Upper lobe of left lung (tissue), 6 donors: ENCODE data around the gene PRDX3. TPM values are rescaled to one million over a fixed set of nuclear protein-coding genes. Genes with fewer than 3 reads are reported as not detected.
A peak's percentile ranks its signal among the peaks of the same experiment; 100 is the strongest.

Source experiments
- ATAC-seq, 2 donors: fragments of 200-7000 bp; cut with Tn5 transposase; one replicate each; pipeline ENCODE4 v1.9.1; 2022; ENCODE audit warnings: mild to moderate bottlenecking in 2 of 2, moderate library complexity in 2 of 2; ENCODE audit not compliant: low FRiP score in 2 of 2
- DNase-seq, 2 donors: peaks; one replicate each; pipeline ENCODE4 v3.0.0-alpha.2; 2019 to 2020
- H3K27ac ChIP-seq, 4 donors: fragments of 200-600 bp; sonication (generic); one replicate each; pipeline ENCODE4 v1.5.1; 2016 to 2019
- H3K27me3 ChIP-seq, 4 donors: fragments of 200-600 bp; sonication (generic); one replicate each; pipeline ENCODE4 v1.5.1; 2017 to 2019
- H3K36me3 ChIP-seq, 4 donors: fragments of 200-600 bp; sonication (generic); one replicate each; pipeline ENCODE4 v1.5.1; 2016 to 2019
- H3K4me1 ChIP-seq, 4 donors: fragments of 200-600 bp; sonication (generic); one replicate each; pipeline ENCODE4 v1.5.1; 2018 to 2019
- H3K4me3 ChIP-seq, 4 donors: fragments of 200-600 bp; sonication (generic); one replicate each; pipeline ENCODE4 v1.5.1; 2017 to 2019; ENCODE audit warnings: mild to moderate bottlenecking in 2 of 4, moderate library complexity in 1 of 4
- H3K9me3 ChIP-seq, 4 donors: fragments of 200-600 bp; sonication (generic); one replicate each; pipeline ENCODE4 v1.5.1; 2018 to 2019
- CTCF ChIP-seq, 6 experiments: fragments of 450-650 bp in 4 of 6; fragments of 200-600 bp in 2 of 6; sonication (generic) in 2 of 6; IDR thresholded peaks; one replicate each; pipeline ENCODE4 v1.5.1; 2016 to 2019; ENCODE audit warnings: antibody characterized with exemption in 6 of 6
- EP300 ChIP-seq, 4 donors: sonication (generic); formaldehyde crosslinking; IDR thresholded peaks; one replicate each; pipeline ENCODE4 v1.5.1; 2017; ENCODE audit warnings: antibody characterized with exemption in 4 of 4, control low read depth in 2 of 4
- POLR2A ChIP-seq, 4 donors: fragments of 450-650 bp; IDR thresholded peaks; one replicate each; pipeline ENCODE4 v1.5.1; 2016 to 2017; ENCODE audit warnings: antibody characterized with exemption in 4 of 4, mild to moderate bottlenecking in 2 of 4
- POLR2AphosphoS5 ChIP-seq, 2 donors: sonication (generic); formaldehyde crosslinking; IDR thresholded peaks; one replicate each; pipeline ENCODE4 v1.5.1; 2017; ENCODE audit warnings: antibody characterized with exemption in 2 of 2
- WGBS, 2 donors: methylation state at CpG; one replicate each; pipeline ENCODE4 v1.1.5; 2017 to 2018; 5-methylcytosine and 5-hydroxymethylcytosine counted together
- total RNA-seq, 6 donors: library from RNA; depleted of rRNA in 4 of 6; stranded (reverse); fragments of >200 nt in 4 of 6; gene quantifications; one replicate each; pipeline versions ENCODE4 v1.1.0 to v1.2.1, GENCODE V29; 2016 to 2021
- donor health status: DM: no; HTN: no; CAD: no; lungs with moderate emphysema.
- donor health status: DM: no; HTN: yes; CAD: no; lungs with severe emphysema.

PRDX3 gene
- total RNA-seq, 6 donors from 2014 or later = 29.9 to 104 (median 85.1) TPM

- 34 to 48% methylated on average over 4 of the region's 4 CpGs for WGBS, 2 donors
- no peak overlapping the region for H3K27ac ChIP-seq
- DNase-seq (no peak), ATAC-seq (no peak)
- no peaks in the 10 kb centered on the region for H3K36me3 ChIP-seq
- TF ChIP-seq CTCF (IDR thresholded peaks at IDR 0.05) = no peak
- peak in 1 of 4 donors; percentile 7 for TF ChIP-seq EP300 (IDR thresholded peaks at IDR 0.05)
- TF ChIP-seq POLR2A (IDR thresholded peaks at IDR 0.05) = no peak
- peak in 1 of 2 donors; percentile 49 for TF ChIP-seq POLR2AphosphoS5 (IDR thresholded peaks at IDR 0.05)
- H3K27me3 ChIP-seq = no peaks in the 10 kb centered on the region
- no peak overlapping the region for H3K4me3 ChIP-seq
- peaks cover 0 to 9% (median 5%) of the 10 kb centered on the region in 4 donors for H3K4me1 ChIP-seq
- H3K9me3 ChIP-seq = no peaks in the 10 kb centered on the region
These were observed 19.3 kb upstream of the PRDX3 start for GRCh38 chr10:119197921-119198320.

GRCh38 chr10:119191881-119192280 lies 13.3 kb upstream of the PRDX3 start:
- ATAC-seq = no peak

GRCh38 chr10:119190954-119191785 lies 12.6 kb upstream of the PRDX3 start:
- no peaks in the 10 kb centered on the region for H3K9me3 ChIP-seq
- TF ChIP-seq CTCF (IDR thresholded peaks at IDR 0.05) (no peak), POLR2A (IDR thresholded peaks at IDR 0.05) (no peak), POLR2AphosphoS5 (IDR thresholded peaks at IDR 0.05) (no peak), EP300 (IDR thresholded peaks at IDR 0.05) (no peak)
- H3K27me3 ChIP-seq = no peaks in the 10 kb centered on the region
- 51 to 65% methylated on average over 5 of the region's 5 CpGs for WGBS, 2 donors
- no peak for DNase-seq
- H3K4me3 ChIP-seq = no peak overlapping the region
- H3K36me3 ChIP-seq = no peaks in the 10 kb centered on the region
- ATAC-seq = no peak
- H3K4me1 ChIP-seq = no peaks in the 10 kb centered on the region
- H3K27ac ChIP-seq = no peak overlapping the region

More at GRCh38 chr10:119191881-119192280, 13.3 kb upstream of the PRDX3 start:
- no peaks in the 10 kb centered on the region for H3K9me3 ChIP-seq
- no peaks in the 10 kb centered on the region for H3K4me1 ChIP-seq
- no peaks in the 10 kb centered on the region for H3K36me3 ChIP-seq
- DNase-seq = no peak
- WGBS, 2 donors = 82 to 84% methylated on average over 4 of the region's 4 CpGs
- no peak for TF ChIP-seq POLR2A (IDR thresholded peaks at IDR 0.05)
- no peak for TF ChIP-seq POLR2AphosphoS5 (IDR thresholded peaks at IDR 0.05)
- TF ChIP-seq EP300 (IDR thresholded peaks at IDR 0.05) = no peak
- TF ChIP-seq CTCF (IDR thresholded peaks at IDR 0.05) = no peak
- no peaks in the 10 kb centered on the region for H3K27me3 ChIP-seq
- no peak overlapping the region for H3K4me3 ChIP-seq
- H3K27ac ChIP-seq = no peak overlapping the region

- ATAC-seq (peak in 1 of 2 donors; percentile 80), DNase-seq (no peak)
- Histone ChIP-seq H3K9me3 (no peaks in the 10 kb centered on the region), H3K36me3 (no peaks in the 10 kb centered on the region), H3K4me1 (no peaks in the 10 kb centered on the region), H3K4me3 (no peak overlapping the region), H3K27ac (no peak overlapping the region), H3K27me3 (no peaks in the 10 kb centered on the region)
- WGBS, 2 donors = 92 to 96% methylated on average over 4 of the region's 4 CpGs
- TF ChIP-seq EP300 (IDR thresholded peaks at IDR 0.05) = no peak
- TF ChIP-seq CTCF (IDR thresholded peaks at IDR 0.05) = no peak
- no peak for TF ChIP-seq POLR2AphosphoS5 (IDR thresholded peaks at IDR 0.05)
- no peak for TF ChIP-seq POLR2A (IDR thresholded peaks at IDR 0.05)
These were observed 11.7 kb upstream of the PRDX3 start for GRCh38 chr10:119190353-119190752.
